ENCODE measurements around the gene UFSP2.

The UFSP2 gene

GRCh38 chr4:185424905-185425646 lies 688 bp downstream of the UFSP2 start:
- DNase-seq, result peak; percentile 25

- no peak for DNase-seq
Observed at GRCh38 chr4:185421366-185422124, 4.2 kb downstream of the UFSP2 start.

- no peak for DNase-seq
Observed at GRCh38 chr4:185416955-185417354, 8.8 kb downstream of the UFSP2 start.

GRCh38 chr4:185412412-185412811 lies 13.4 kb downstream of the UFSP2 start:
- no peak for DNase-seq

GRCh38 chr4:185411849-185412248 lies 13.9 kb downstream of the UFSP2 start:
- DNase-seq, result no peak

- no peak for DNase-seq
Observed at GRCh38 chr4:185408432-185408831, 17.3 kb downstream of the UFSP2 start.

- DNase-seq, result no peak
Observed at GRCh38 chr4:185405296-185405999, 20.3 kb downstream of the UFSP2 start.

- no peak for DNase-seq
Observed at GRCh38 chr4:185404031-185404430, 21.7 kb downstream of the UFSP2 start.

- no peak for DNase-seq
Observed at GRCh38 chr4:185399466-185399865, 26.3 kb downstream of the UFSP2 start.

GRCh38 chr4:185398618-185399017 lies 27.1 kb downstream of the UFSP2 start:
- no peak for DNase-seq

GRCh38 chr4:185396724-185397385 lies 28.9 kb downstream of the UFSP2 start, which contains the start of gene ANKRD37:
TSS of gene ANKRD37 (plus strand) at chr4:185396841. CDS start at chr4:185396924, 83 bp downstream.
- DNase-seq, result no peak

GRCh38 chr4:185395956-185396723 lies 29.6 kb downstream of the UFSP2 start:
- DNase-seq, result peak; percentile 98

- DNase-seq, result peak; percentile 42
Observed at GRCh38 chr4:185395238-185395955, 30.4 kb downstream of the UFSP2 start, which contains the start of gene LRP2BP. TSS of gene LRP2BP (minus strand) at chr4:185395924. CDS start at chr4:185378186, 17,738 bp downstream.

- peak; percentile 21 for DNase-seq
Observed at GRCh38 chr4:185394568-185395237, 31.1 kb downstream of the UFSP2 start.

- no peak for DNase-seq
Observed at GRCh38 chr4:185392156-185392555, 33.6 kb downstream of the UFSP2 start.

- no peak for DNase-seq
Observed at GRCh38 chr4:185390941-185391340, 34.8 kb downstream of the UFSP2 start.

GRCh38 chr4:185387957-185388356 lies 37.8 kb downstream of the UFSP2 start:
- DNase-seq, result no peak

- DNase-seq, result no peak
Observed at GRCh38 chr4:185384930-185385331, 40.8 kb downstream of the UFSP2 start.

GRCh38 chr4:185384061-185384460 lies 41.7 kb downstream of the UFSP2 start:
- DNase-seq, result no peak

- DNase-seq, result no peak
Observed at GRCh38 chr4:185383451-185383850, 42.3 kb downstream of the UFSP2 start.

GRCh38 chr4:185382754-185383153 lies 43.0 kb downstream of the UFSP2 start:
- DNase-seq, result no peak

Data from CD4-positive, alpha-beta T cell treated with Interleukin-21 for 1 hour (primary cell).